Lung (tissue), 12 donors: ENCODE data around the gene UNC119. TPM values are rescaled to one million over a fixed set of nuclear protein-coding genes. Genes with fewer than 3 reads are reported as not detected.
A peak's percentile ranks its signal among the peaks of the same experiment; 100 is the strongest.

Source experiments
- ATAC-seq: fragments of 200-7000 bp; cut with Tn5 transposase; one replicate; pipeline ENCODE4 v1.9.1; 2020; ENCODE audit warnings: moderate number of reproducible peaks; ENCODE audit not compliant: insufficient read depth, low FRiP score
- DNase-seq, 3 donors: peaks; one replicate each; pipeline ENCODE4 v3.0.0-alpha.2; 2013 to 2017
- H3K27ac ChIP-seq, 2 donors: one replicate each; pipeline ENCODE4 v1.5.1; 2013; ENCODE audit warnings: mild to moderate bottlenecking in 2 of 2, moderate library complexity in 2 of 2, control low read depth in 1 of 2, inconsistent platforms in 1 of 2, low read depth in 1 of 2, low read length in 1 of 2
- H3K27me3 ChIP-seq, 3 donors: one replicate each; pipeline ENCODE4 v1.5.1; 2013; ENCODE audit warnings: low read length in 2 of 3; ENCODE audit not compliant: control insufficient read depth in 3 of 3, insufficient read depth in 3 of 3
- H3K36me3 ChIP-seq, 4 donors: one replicate each; pipeline ENCODE4 v1.5.1; 2013; ENCODE audit warnings: low read length in 4 of 4, mild to moderate bottlenecking in 1 of 4, moderate library complexity in 1 of 4; ENCODE audit not compliant: control insufficient read depth in 4 of 4, insufficient read depth in 4 of 4
- H3K4me1 ChIP-seq, 5 donors: one replicate each; pipeline ENCODE4 v1.5.1; 2013; ENCODE audit warnings: low read length in 5 of 5, mild to moderate bottlenecking in 2 of 5, moderate library complexity in 1 of 5; ENCODE audit not compliant: control insufficient read depth in 5 of 5, insufficient read depth in 5 of 5
- H3K4me3 ChIP-seq: one replicate; pipeline ENCODE4 v1.5.1; 2013; ENCODE audit warnings: mild to moderate bottlenecking, control low read depth, moderate library complexity
- H3K9ac ChIP-seq, 2 donors: one replicate each; pipeline ENCODE4 v1.5.1; 2013; ENCODE audit warnings: low read length in 2 of 2, control low read depth in 1 of 2; ENCODE audit not compliant: insufficient read depth in 1 of 2
- H3K9me3 ChIP-seq, 4 donors: one replicate each; pipeline ENCODE4 v1.5.1; 2013; ENCODE audit warnings: low read length in 3 of 4, mild to moderate bottlenecking in 1 of 4, moderate library complexity in 1 of 4; ENCODE audit not compliant: control insufficient read depth in 4 of 4, insufficient read depth in 3 of 4
- WGBS, 2 donors: extraction: QIAGEN DNeasy Blood & Tissue Kit; methylation state at CpG; one replicate each; pipeline ENCODE4 v1.1.7; 2013; 5-methylcytosine and 5-hydroxymethylcytosine counted together
- polyA plus RNA-seq, 2 donors: library from polyadenylated mRNA; stranded (reverse); fragments of 200-250 nt; gene quantifications; one replicate each; pipeline ENCODE4 v1.2.1, GENCODE V29; 2013
- total RNA-seq, 2 donors: library from RNA; depleted of rRNA in 1 of 2; stranded (reverse); fragments of >200 nt in 1 of 2; gene quantifications; one replicate each; pipeline ENCODE4 v1.2.1, GENCODE V29; 2014 to 2021
- TF ChIP-seq, protein P1 (sequence below): IDR thresholded peaks from 2 replicates; pipeline ENCODE4 v1.5.1; 2012; ENCODE audit warnings: mild to moderate bottlenecking; ENCODE audit errors: control extremely low read depth, extremely low read depth
- donor health status: control.
- donor health status: control.
- donor health status: Bipolar disorder and iron deficiency.
- donor health status: healthy.
- donor health status: DM: yes; HTN: yes; CAD: no.

UNC119 gene
- total and polyA plus RNA-seq, 4 donors = 19.0 to 40.0 (median 31.7) TPM

DNA sequence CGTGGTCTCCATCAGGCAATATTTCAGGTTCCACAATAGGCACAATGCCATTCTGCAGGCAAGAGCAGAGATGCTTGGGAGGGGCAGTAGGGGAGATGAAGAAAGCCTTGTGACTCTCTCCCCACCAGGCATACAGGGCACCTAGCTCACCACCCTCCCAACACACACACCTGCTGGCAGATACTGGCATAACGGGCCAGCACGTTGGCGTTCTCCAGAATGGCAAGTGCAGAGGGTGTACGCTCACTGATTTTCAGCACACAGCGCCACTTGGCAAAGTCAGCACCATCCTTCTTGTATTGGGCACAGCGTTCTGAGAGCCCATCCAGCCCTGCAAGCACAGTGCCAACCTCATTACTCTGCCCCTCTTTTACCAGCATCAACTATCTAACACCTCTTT lies 22.1 kb upstream of the UNC119 start:
- WGBS, 2 donors = 94% methylated on average over 7 of the region's 7 CpGs
- no peak for ATAC-seq
- Histone ChIP-seq H3K4me3 (no peak overlapping the region), H3K36me3 (peaks cover 0 to 7% (median 3%) of the 10 kb centered on the region in 4 donors), H3K27me3 (no peaks in the 10 kb centered on the region), H3K9me3 (no peaks in the 10 kb centered on the region), H3K9ac (no peak overlapping the region), H3K27ac (no peak overlapping the region), H3K4me1 (peaks cover 0 to 39% (median 0%) of the 10 kb centered on the region in 5 donors)
- TF ChIP-seq, protein P1, sequence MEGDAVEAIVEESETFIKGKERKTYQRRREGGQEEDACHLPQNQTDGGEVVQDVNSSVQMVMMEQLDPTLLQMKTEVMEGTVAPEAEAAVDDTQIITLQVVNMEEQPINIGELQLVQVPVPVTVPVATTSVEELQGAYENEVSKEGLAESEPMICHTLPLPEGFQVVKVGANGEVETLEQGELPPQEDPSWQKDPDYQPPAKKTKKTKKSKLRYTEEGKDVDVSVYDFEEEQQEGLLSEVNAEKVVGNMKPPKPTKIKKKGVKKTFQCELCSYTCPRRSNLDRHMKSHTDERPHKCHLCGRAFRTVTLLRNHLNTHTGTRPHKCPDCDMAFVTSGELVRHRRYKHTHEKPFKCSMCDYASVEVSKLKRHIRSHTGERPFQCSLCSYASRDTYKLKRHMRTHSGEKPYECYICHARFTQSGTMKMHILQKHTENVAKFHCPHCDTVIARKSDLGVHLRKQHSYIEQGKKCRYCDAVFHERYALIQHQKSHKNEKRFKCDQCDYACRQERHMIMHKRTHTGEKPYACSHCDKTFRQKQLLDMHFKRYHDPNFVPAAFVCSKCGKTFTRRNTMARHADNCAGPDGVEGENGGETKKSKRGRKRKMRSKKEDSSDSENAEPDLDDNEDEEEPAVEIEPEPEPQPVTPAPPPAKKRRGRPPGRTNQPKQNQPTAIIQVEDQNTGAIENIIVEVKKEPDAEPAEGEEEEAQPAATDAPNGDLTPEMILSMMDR = no peak
- no peak for DNase-seq

DNA sequence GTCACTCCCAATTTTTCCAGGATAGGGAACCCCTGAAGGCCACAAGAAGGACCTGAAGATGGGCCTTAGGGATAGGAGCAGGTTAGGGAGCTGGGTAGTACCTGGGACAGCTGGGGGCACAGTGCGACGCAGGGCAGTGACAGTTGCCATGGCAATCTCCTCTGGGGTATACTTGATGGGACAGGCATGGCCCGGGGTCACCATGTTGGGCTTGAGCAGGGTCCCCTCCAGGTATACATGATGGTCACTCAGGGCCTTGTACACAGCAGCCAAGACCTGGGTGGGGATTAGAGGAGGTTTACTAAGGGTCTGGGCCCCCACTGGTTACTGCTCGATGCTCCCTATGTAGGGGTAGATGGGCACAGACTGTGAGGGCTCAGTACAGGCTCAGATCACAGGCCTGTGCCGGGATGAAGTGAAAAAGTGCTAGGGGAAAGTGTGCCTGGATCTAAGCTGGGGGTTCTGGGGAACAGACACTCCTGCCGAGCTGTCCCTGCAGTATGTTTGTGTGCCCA lies 21.6 kb upstream of the UNC119 start:
- no peak overlapping the region for H3K9ac ChIP-seq
- no peak overlapping the region for H3K27ac ChIP-seq
- no peaks in the 10 kb centered on the region for H3K27me3 ChIP-seq
- peaks cover 0 to 39% (median 0%) of the 10 kb centered on the region in 5 donors for H3K4me1 ChIP-seq
- H3K9me3 ChIP-seq = no peaks in the 10 kb centered on the region
- TF ChIP-seq, protein P1 = no peak
- H3K4me3 ChIP-seq = no peak overlapping the region
- no peak for DNase-seq
- ATAC-seq = no peak
- H3K36me3 ChIP-seq = peaks cover 0 to 10% (median 3%) of the 10 kb centered on the region in 4 donors
- WGBS, 2 donors = 94 to 96% methylated on average over 6 of the region's 6 CpGs

DNA sequence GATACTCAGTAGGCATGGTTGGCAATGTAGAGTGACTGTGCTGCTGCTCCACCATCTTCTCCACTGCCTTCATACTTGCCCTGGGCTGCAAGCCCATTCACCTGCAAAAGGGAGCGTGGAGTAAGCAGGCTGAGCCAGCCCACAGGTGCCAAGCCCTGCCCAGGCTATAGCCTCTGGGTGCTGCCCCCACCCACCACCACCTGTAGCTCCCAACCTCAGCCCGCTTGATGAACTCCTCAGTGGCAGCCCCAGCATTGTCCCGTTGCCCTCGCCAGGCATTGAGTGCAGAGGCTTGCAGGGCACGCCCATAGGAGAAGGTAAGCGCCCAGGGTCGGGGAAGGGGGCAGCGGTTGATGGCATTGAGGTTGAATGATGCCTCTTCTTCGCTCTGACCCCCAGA lies 21.1 kb upstream of the UNC119 start:
- Histone ChIP-seq H3K4me3 (no peak overlapping the region), H3K9ac (no peak overlapping the region), H3K27me3 (no peaks in the 10 kb centered on the region), H3K27ac (no peak overlapping the region), H3K36me3 (peaks cover 0 to 10% (median 3%) of the 10 kb centered on the region in 4 donors), H3K9me3 (no peaks in the 10 kb centered on the region), H3K4me1 (peaks cover 0 to 39% (median 0%) of the 10 kb centered on the region in 5 donors)
- WGBS, 2 donors = 97 to 98% methylated on average over 9 of the region's 9 CpGs
- TF ChIP-seq, protein P1 = no peak
- no peak for ATAC-seq
- DNase-seq = no peak

DNA sequence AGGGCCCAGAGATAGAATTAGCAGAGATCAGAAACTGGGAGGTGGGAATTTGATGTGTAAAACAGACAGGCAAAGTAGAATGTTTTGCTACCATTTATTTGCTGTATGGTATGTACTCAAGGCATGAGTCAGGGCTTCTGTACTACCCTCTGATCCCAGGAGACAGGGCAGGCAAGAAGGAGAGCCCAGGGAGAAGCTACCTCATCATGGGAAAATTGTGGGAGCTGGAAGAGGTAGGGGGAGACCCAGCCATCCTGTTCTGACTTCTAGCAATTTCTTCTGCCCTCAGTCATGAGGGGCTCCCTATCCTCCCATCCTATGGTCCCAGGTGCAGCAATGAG lies 20.6 kb upstream of the UNC119 start:
- DNase-seq (no peak), ATAC-seq (no peak)
- Histone ChIP-seq H3K9me3 (no peaks in the 10 kb centered on the region), H3K36me3 (peaks cover 0 to 5% (median under 1%) of the 10 kb centered on the region in 4 donors), H3K4me1 (peaks cover 0 to 39% (median 0%) of the 10 kb centered on the region in 5 donors), H3K27ac (no peak overlapping the region), H3K4me3 (no peak overlapping the region), H3K9ac (peak overlapping the region in 1 of 2 donors; percentile 13), H3K27me3 (no peaks in the 10 kb centered on the region)
- TF ChIP-seq, protein P1 = no peak
